GM06990 (cell line): ENCODE data around the gene AREL1.

Experiments used
- DNase-seq: peaks from one replicate; pipeline ENCODE4 v3.0.0-alpha.2; 2011; ENCODE audit not compliant: insufficient read length; ENCODE audit errors: extremely low read depth
- H3K27me3 ChIP-seq: replicated peaks from 2 replicates; pipeline ENCODE4 v1.6.0; 2011; ENCODE audit warnings: low read length; ENCODE audit not compliant: control insufficient read depth, insufficient read depth
- H3K36me3 ChIP-seq: 2 replicates; pipeline ENCODE4 v1.5.1; 2011; ENCODE audit warnings: low read length; ENCODE audit not compliant: control insufficient read depth, insufficient read depth
- H3K4me3 ChIP-seq: replicated peaks from 2 replicates; pipeline ENCODE4 v1.5.1; 2011; ENCODE audit warnings: low read depth, mild to moderate bottlenecking, control low read depth, low read length
- CTCF ChIP-seq: IDR thresholded peaks from 2 replicates; pipeline ENCODE4 v1.5.1; 2011; ENCODE audit warnings: low read length, control low read depth, mild to moderate bottlenecking, inconsistent platforms; ENCODE audit not compliant: insufficient read depth, poor library complexity, severe bottlenecking

The AREL1 gene

GRCh38 chr14:74638966-74639365, 73.9 kb downstream of the AREL1 start:
- no peaks in the 10 kb centered on the region for H3K36me3 ChIP-seq
- TF ChIP-seq CTCF, result no peak
- H3K4me3 ChIP-seq, result no peak overlapping the region
- H3K27me3 ChIP-seq, result peaks cover 3% of the 10 kb centered on the region
- DNase-seq, result no peak

GRCh38 chr14:74638066-74638465, 74.8 kb downstream of the AREL1 start:
- DNase-seq, result no peak

GRCh38 chr14:74637178-74637550, 75.7 kb downstream of the AREL1 start:
- DNase-seq, result no peak
- Histone ChIP-seq H3K36me3 (no peaks in the 10 kb centered on the region), H3K27me3 (peaks cover 3% of the 10 kb centered on the region), H3K4me3 (no peak overlapping the region)
- no peak for TF ChIP-seq CTCF

More at GRCh38 chr14:74638066-74638465, 74.8 kb downstream of the AREL1 start:
- TF ChIP-seq CTCF, result no peak
- Histone ChIP-seq H3K27me3 (peaks cover 3% of the 10 kb centered on the region), H3K4me3 (no peak overlapping the region), H3K36me3 (no peaks in the 10 kb centered on the region)

- no peaks in the 10 kb centered on the region for H3K36me3 ChIP-seq
- no peak for TF ChIP-seq CTCF
- H3K4me3 ChIP-seq, result no peak overlapping the region
- H3K27me3 ChIP-seq, result peaks cover 3% of the 10 kb centered on the region
- DNase-seq, result no peak
These were observed 76.3 kb downstream of the AREL1 start for GRCh38 chr14:74636424-74637177.

GRCh38 chr14:74635847-74636246, 77.0 kb downstream of the AREL1 start:
- H3K27me3 ChIP-seq, result peaks cover 3% of the 10 kb centered on the region
- H3K36me3 ChIP-seq, result no peaks in the 10 kb centered on the region
- H3K4me3 ChIP-seq, result no peak overlapping the region
- no peak for DNase-seq
- no peak for TF ChIP-seq CTCF

- Histone ChIP-seq H3K4me3 (no peak overlapping the region), H3K36me3 (no peaks in the 10 kb centered on the region), H3K27me3 (peaks cover 3% of the 10 kb centered on the region)
- TF ChIP-seq CTCF, result no peak
- no peak for DNase-seq
These were observed 77.9 kb downstream of the AREL1 start for GRCh38 chr14:74634964-74635363.
